Neural progenitor cell (in vitro differentiated cells): ENCODE measurements around the gene CCNA2. TPM values are rescaled to one million over a fixed set of nuclear protein-coding genes. Genes with fewer than 3 reads are reported as not detected.

ENCODE experiments used
- DNase-seq: peaks from one replicate; pipeline ENCODE4 v3.0.0-alpha.2; 2016; ENCODE audit warnings: low spot score
- H2AFZ ChIP-seq: fragments of 200-600 bp; sonication (generic); replicated peaks from 2 replicates; pipeline ENCODE4 v1.6.1; 2016; ENCODE audit warnings: antibody characterized with exemption
- H3F3A ChIP-seq: fragments of 200-600 bp; sonication (generic); 2 replicates; pipeline ENCODE4 v1.6.1; 2016; ENCODE audit warnings: antibody characterized with exemption, low read depth
- H3K27ac ChIP-seq: fragments of 200-600 bp; sonication (generic); 2 replicates; pipeline ENCODE4 v1.5.1; 2016; ENCODE audit warnings: mild to moderate bottlenecking
- H3K27me3 ChIP-seq: fragments of 200-600 bp; sonication (generic); 2 replicates; pipeline ENCODE4 v1.6.1; 2016; ENCODE audit warnings: mild to moderate bottlenecking, moderate library complexity
- H3K36me3 ChIP-seq: fragments of 200-600 bp; sonication (generic); 2 replicates; pipeline ENCODE4 v1.5.1; 2016
- H3K4me1 ChIP-seq: fragments of 200-600 bp; sonication (generic); 2 replicates; pipeline ENCODE4 v1.6.1; 2016; ENCODE audit warnings: mixed run types
- H3K4me2 ChIP-seq: fragments of 200-600 bp; sonication (generic); 2 replicates; pipeline ENCODE4 v1.6.1; 2016
- H3K4me3 ChIP-seq: fragments of 200-600 bp; sonication (generic); 2 replicates; pipeline ENCODE4 v1.5.1; 2016
- H3K79me2 ChIP-seq: fragments of 200-600 bp; sonication (generic); 2 replicates; pipeline ENCODE4 v1.6.1; 2016; ENCODE audit warnings: low read depth
- H3K9ac ChIP-seq: fragments of 200-600 bp; sonication (generic); 2 replicates; pipeline ENCODE4 v1.6.1; 2016
- H3K9me3 ChIP-seq: fragments of 200-600 bp; sonication (generic); 2 replicates; pipeline ENCODE4 v1.5.1; 2016; ENCODE audit warnings: low read depth
- H4K20me1 ChIP-seq: fragments of 200-600 bp; sonication (generic); 2 replicates; pipeline ENCODE4 v1.6.1; 2016; ENCODE audit warnings: low read depth
- H3K27ac Mint-ChIP-seq: 3 replicates; pipeline ENCODE4 v1.8.0; 2021; ENCODE audit warnings: mixed read lengths
- H3K27me3 Mint-ChIP-seq: 2 replicates; pipeline ENCODE4 v1.8.0; 2022; ENCODE audit warnings: low read depth, mild to moderate bottlenecking, inconsistent platforms, moderate library complexity, mixed read lengths; ENCODE audit not compliant: insufficient read depth
- H3K36me3 Mint-ChIP-seq: 3 replicates; pipeline ENCODE4 v1.8.0; 2021; ENCODE audit warnings: mixed read lengths
- H3K4me1 Mint-ChIP-seq: 3 replicates; pipeline ENCODE4 v1.8.0; 2021; ENCODE audit warnings: mixed read lengths
- H3K4me3 Mint-ChIP-seq: 3 replicates; pipeline ENCODE4 v1.8.0; 2021; ENCODE audit warnings: mild to moderate bottlenecking, moderate library complexity, mixed read lengths
- H3K9me3 Mint-ChIP-seq: 3 replicates; pipeline ENCODE4 v1.8.0; 2020; ENCODE audit warnings: mixed read lengths
- EZH2 ChIP-seq: fragments of 200-600 bp; sonication (generic); IDR thresholded peaks from 2 replicates; pipeline ENCODE4 v1.6.1; 2017; ENCODE audit warnings: antibody characterized with exemption, mild to moderate bottlenecking, moderate library complexity
- EZH2phosphoT487 ChIP-seq: fragments of 200-600 bp; sonication (generic); IDR thresholded peaks from 2 replicates; pipeline ENCODE4 v1.6.1; 2017; ENCODE audit warnings: antibody characterized with exemption
- total RNA-seq: library from RNA; depleted of rRNA; stranded (reverse); fragments of >200 nt; gene quantifications from 2 replicates; pipeline ENCODE4 v1.2.3, GENCODE V29; 2015; ENCODE audit warnings: low replicate concordance
- TF ChIP-seq, protein P1 (sequence below): fragments of 200-600 bp; sonication (generic); IDR thresholded peaks from 2 replicates; pipeline ENCODE4 v1.5.1; 2017; ENCODE audit warnings: antibody characterized with exemption, mild to moderate bottlenecking

CCNA2 gene
- total RNA-seq, 1 donor from 2014 or later: 254 TPM

DNA sequence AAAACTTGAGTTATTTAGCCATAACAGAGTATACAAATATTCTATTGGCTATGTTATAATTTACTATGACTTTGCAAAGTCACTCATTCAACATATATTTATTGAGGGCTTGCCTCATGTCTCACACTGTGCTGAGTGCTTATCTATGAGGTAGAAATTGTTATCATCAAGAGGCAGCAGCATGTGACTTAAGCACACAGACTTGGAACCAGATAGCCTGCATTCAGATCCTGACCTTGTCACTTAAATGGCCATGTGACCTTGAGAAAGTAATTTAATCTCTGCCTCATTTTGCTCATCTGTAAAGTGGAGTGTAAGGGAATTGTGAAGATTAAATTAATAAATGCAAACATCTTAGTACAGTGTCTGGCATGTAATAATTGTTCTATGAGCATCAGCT lies 32.7 kb downstream of the CCNA2 start:
- H3K4me3 ChIP-seq: no peak overlapping the region
- no peaks in the 10 kb centered on the region for H3K9me3 ChIP-seq
- no peak overlapping the region for H3K27ac ChIP-seq
- no peak overlapping the region for H3K4me2 ChIP-seq
- Mint-ChIP-seq H3K27ac (no peak overlapping the region), H3K4me1 (peaks cover 1% of the 10 kb centered on the region), H3K4me3 (no peak overlapping the region), H3K36me3 (no peaks in the 10 kb centered on the region), H3K27me3 (peaks cover 2% of the 10 kb centered on the region), H3K9me3 (no peaks in the 10 kb centered on the region)
- DNase-seq: no peak
- H3K36me3 ChIP-seq: no peaks in the 10 kb centered on the region
- no peaks in the 10 kb centered on the region for H3F3A ChIP-seq
- H3K27me3 ChIP-seq: no peaks in the 10 kb centered on the region
- H2AFZ ChIP-seq: no peak overlapping the region
- H3K4me1 ChIP-seq: no peaks in the 10 kb centered on the region
- H3K9ac ChIP-seq: no peak overlapping the region
- no peaks in the 10 kb centered on the region for H4K20me1 ChIP-seq
- TF ChIP-seq EZH2 (no peak), EZH2phosphoT487 (no peak)
- TF ChIP-seq, protein P1, sequence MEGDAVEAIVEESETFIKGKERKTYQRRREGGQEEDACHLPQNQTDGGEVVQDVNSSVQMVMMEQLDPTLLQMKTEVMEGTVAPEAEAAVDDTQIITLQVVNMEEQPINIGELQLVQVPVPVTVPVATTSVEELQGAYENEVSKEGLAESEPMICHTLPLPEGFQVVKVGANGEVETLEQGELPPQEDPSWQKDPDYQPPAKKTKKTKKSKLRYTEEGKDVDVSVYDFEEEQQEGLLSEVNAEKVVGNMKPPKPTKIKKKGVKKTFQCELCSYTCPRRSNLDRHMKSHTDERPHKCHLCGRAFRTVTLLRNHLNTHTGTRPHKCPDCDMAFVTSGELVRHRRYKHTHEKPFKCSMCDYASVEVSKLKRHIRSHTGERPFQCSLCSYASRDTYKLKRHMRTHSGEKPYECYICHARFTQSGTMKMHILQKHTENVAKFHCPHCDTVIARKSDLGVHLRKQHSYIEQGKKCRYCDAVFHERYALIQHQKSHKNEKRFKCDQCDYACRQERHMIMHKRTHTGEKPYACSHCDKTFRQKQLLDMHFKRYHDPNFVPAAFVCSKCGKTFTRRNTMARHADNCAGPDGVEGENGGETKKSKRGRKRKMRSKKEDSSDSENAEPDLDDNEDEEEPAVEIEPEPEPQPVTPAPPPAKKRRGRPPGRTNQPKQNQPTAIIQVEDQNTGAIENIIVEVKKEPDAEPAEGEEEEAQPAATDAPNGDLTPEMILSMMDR: no peak
- no peaks in the 10 kb centered on the region for H3K79me2 ChIP-seq

DNA sequence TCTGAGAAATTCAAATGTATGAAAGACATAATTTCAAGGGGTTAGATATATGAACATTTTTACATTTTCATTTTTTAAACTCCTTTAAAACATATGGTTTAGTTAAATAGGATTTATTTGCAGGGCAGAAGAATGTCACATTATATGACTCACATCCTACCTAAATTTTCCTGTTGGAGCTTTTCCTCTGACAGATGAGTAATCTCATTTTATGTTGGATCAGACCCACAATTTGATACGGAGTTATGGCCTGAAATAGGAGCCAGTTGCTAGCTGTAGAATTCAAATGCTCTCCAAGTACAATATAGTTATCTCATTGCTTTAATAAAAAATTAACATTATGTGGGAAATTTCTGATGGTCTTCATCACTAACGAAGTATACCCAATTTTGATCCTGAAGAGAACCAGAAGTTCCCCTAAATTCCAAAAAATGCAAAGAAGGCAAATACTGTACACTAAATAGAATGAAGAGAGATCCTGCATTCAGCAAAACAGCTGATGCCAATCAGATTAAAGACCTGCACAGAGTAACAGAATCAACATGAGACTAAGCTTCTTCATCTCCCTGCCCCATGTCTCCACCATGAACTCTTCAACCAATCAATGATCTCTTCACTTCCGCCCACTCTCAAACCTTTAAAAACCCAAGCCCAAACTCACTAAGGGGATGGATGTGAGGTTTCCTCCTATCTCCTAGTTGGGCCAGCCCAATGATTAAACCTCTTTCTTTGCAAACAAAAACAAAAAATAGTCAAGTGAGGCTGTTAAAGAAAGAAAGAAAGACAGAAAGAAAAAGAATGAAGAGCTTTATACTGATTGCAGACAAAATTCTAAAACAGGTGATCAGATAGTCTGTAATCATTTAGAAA lies 33.5 kb downstream of the CCNA2 start:
- no peak overlapping the region for H3K27ac ChIP-seq
- H3F3A ChIP-seq: no peaks in the 10 kb centered on the region
- no peak overlapping the region for H3K9ac ChIP-seq
- no peak overlapping the region for H3K27ac Mint-ChIP-seq
- DNase-seq: no peak
- TF ChIP-seq EZH2phosphoT487: no peak
- TF ChIP-seq, protein P1: no peak
- no peak for TF ChIP-seq EZH2
- no peaks in the 10 kb centered on the region for H3K79me2 ChIP-seq
- no peak overlapping the region for H3K4me2 ChIP-seq
- no peaks in the 10 kb centered on the region for H3K4me1 Mint-ChIP-seq
- H3K36me3 ChIP-seq: no peaks in the 10 kb centered on the region
- H3K36me3 Mint-ChIP-seq: no peaks in the 10 kb centered on the region
- no peaks in the 10 kb centered on the region for H3K4me1 ChIP-seq
- no peaks in the 10 kb centered on the region for H3K9me3 Mint-ChIP-seq
- no peaks in the 10 kb centered on the region for H4K20me1 ChIP-seq
- no peaks in the 10 kb centered on the region for H3K9me3 ChIP-seq
- H3K4me3 ChIP-seq: no peak overlapping the region
- no peak overlapping the region for H3K4me3 Mint-ChIP-seq
- peaks cover 2% of the 10 kb centered on the region for H3K27me3 Mint-ChIP-seq
- no peaks in the 10 kb centered on the region for H3K27me3 ChIP-seq
- H2AFZ ChIP-seq: no peak overlapping the region

DNA sequence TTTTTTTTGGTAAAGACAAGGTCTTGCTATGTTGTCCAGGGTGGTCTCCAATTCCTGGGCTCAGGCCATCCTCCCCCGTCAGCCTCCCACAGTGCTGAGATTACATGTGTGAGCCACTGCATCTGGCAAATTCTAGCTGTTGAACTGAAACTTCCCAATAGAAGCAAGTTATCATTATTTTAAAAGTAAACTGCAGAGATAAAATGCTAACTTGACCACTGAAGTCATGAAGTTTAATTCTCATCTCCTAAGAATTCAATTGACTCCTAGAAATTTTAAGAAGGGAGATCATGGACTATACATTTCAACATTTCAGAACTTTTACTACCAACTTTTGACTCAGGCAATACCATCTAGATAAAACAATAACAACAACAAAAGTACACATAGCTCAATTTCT lies 34.2 kb downstream of the CCNA2 start:
- Histone ChIP-seq H3K4me3 (no peak overlapping the region), H3F3A (no peaks in the 10 kb centered on the region), H3K27me3 (no peaks in the 10 kb centered on the region), H3K79me2 (no peaks in the 10 kb centered on the region), H3K4me2 (no peak overlapping the region), H4K20me1 (no peaks in the 10 kb centered on the region), H3K36me3 (no peaks in the 10 kb centered on the region), H3K9me3 (no peaks in the 10 kb centered on the region), H3K4me1 (no peaks in the 10 kb centered on the region), H3K9ac (no peak overlapping the region), H3K27ac (no peak overlapping the region), H2AFZ (no peak overlapping the region)
- H3K4me3 Mint-ChIP-seq: no peak overlapping the region
- DNase-seq: no peak
- TF ChIP-seq, protein P1: no peak
- H3K27ac Mint-ChIP-seq: no peak overlapping the region
- no peaks in the 10 kb centered on the region for H3K4me1 Mint-ChIP-seq
- peaks cover 2% of the 10 kb centered on the region for H3K27me3 Mint-ChIP-seq
- no peaks in the 10 kb centered on the region for H3K9me3 Mint-ChIP-seq
- no peaks in the 10 kb centered on the region for H3K36me3 Mint-ChIP-seq
